Inferior parietal cortex (tissue), 1 donor: ENCODE measurements around the gene SLC13A4.
A peak's percentile ranks its signal among the peaks of the same experiment; 100 is the strongest.
"Not testable (repeated sequence)": the region's sequence is repeated elsewhere in the genome, so short reads cannot be mapped to it uniquely, and the experiment has no call there.

Experiments used
- DNase-seq: peaks from one replicate; pipeline ENCODE4 v3.0.0-alpha.2; 2016; ENCODE audit errors: extremely low spot score

The SLC13A4 gene

GRCh38 chr7:135665042-135665441 lies 62.9 kb downstream of the SLC13A4 start:
- DNase-seq = no peak

DNA sequence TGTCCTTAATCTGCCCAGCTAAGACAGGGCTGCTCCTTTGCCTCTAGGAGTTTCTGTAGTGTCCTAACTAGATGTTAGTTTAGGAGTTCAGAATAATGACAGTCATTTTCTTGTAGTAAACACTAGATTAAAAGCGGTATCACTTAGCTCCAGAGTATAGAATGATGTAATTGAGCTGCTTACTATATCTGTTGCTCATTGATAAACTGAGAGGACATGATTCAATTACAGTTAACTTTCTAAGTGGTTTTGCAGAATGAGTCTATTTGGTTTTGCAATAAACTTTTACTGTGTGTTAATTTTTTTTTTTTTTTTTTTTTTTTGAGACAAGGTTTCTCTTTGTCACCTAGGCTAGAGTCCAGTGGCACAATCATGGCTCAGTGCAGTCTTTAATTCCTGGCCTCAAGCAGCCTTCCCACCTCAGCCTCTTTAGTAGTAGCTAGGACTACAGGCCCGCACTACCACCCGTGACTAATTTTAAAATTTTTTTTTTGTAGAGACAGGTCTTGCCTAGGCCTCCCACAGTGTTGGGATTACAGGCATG lies 63.9 kb downstream of the SLC13A4 start:
- DNase-seq = no peak

GRCh38 chr7:135662373-135663114 lies 65.4 kb downstream of the SLC13A4 start, which contains the start of gene STMP1:
Gene STMP1 (plus strand): TSS chr7:135662514.
- peak; percentile 93 for DNase-seq

DNA sequence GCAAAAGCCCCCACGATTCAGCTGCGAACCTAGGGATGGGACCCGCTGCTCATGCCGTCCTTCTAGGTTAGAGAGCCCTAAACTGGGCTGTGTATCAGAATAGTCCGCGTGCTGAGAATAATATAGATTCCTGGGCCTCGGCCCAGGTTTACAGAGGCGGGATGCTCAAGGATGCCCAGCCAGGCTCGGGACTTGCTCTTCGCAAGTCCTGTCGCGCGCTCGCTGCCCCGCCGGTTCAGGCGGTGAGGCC lies 65.9 kb downstream of the SLC13A4 start:
- no peak for DNase-seq

GRCh38 chr7:135661311-135662122 lies 66.5 kb downstream of the SLC13A4 start:
- no peak for DNase-seq

GRCh38 chr7:135659159-135659846 lies 68.7 kb downstream of the SLC13A4 start:
- DNase-seq = no peak

GRCh38 chr7:135658564-135658963 lies 69.4 kb downstream of the SLC13A4 start:
- no peak for DNase-seq

DNA sequence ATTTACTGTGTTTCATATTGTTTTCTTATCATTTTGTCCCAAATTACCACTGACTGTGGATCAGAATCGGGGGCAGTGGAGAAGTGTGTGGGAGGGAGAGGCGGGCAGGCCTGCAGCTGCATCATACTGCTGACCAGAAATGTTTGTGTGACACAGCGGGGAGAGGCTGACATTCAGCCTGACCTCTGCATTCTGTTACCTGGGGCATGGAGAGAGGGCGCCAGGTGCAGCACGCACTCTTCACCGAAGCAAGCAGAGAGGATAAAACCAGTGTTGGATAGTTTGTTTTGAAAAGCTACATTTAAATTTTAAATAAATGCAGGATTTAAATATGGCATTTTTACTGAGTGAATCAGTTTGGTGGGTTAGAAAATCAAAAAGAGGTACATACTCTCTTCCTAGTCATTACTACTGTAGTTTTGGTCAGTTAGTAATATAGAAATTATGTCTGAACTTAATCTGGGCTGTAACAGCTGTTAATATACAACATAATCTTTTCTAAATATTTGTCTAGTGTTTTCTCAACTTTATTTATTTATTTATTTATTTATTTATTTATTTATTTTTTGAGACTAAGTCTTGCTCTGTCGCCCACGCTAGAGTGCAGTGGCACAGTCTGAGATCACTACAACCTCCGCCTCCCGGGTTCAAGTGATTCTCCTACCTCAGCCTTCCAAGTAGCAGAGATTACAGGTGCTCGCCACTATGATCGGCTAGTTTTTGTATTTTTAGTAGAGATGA lies 74.5 kb downstream of the SLC13A4 start:
- DNase-seq = no peak

DNA sequence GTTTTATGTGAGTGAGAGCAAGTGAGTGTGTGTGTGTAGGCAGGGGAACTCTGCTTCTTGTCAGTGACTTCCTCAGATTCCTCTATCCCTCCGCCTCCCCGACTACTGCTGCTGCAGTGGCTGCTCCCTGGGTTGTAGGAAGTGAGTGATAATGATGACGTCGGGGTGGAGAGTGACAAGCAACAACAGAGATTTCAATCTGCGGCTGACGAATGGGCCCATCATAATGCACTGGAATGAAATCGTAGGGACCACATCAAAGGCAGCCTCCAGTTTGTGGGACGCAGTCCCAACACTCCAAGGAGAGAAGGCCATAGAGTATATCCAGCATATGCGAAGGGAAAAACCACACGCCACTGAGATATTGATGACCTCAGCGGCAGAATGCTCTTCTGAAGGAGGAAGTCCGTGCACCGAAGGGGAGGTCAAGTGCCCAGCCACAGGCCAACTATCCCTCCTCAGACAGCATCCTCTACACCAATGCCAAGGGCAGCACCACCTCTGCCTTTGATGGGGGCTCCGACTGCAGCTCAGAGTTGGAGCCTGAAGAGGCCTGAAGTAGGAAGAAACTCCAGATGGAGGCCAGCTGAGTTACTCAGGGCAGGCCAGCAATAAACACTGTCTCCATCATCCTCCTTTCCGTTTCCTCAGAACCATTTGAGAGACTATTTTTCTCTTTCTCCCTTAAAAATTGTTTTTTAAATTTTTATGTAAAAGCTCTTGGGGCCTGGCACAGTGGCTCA lies 77.0 kb downstream of the SLC13A4 start:
- peak; percentile 37 for DNase-seq

- no peak for DNase-seq
Measured at GRCh38 chr7:135648235-135648634, 79.8 kb downstream of the SLC13A4 start.

- no peak for DNase-seq
Measured at GRCh38 chr7:135647755-135648154, 80.2 kb downstream of the SLC13A4 start.

- peak; percentile 87 for DNase-seq
Measured at GRCh38 chr7:135645296-135645904, 82.6 kb downstream of the SLC13A4 start.

DNA sequence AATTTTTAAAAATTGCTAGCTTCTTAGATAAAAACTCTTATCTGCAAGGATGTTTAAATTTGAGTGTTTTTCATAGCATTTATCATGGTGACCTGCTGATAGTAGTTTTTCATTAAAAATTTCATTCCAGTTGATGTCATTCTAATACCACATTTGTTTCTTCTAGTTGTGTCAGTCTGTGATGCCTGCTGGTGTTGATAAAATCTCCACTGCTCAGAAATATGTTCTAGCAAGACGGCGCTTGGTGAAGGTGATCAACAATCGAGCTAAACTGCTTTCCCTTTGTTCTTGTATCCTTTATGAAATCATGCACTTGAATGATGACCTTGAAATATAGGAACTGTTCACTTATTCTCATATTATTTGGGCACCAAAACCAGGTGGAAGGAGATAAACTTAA lies 83.3 kb downstream of the SLC13A4 start:
- no peak for DNase-seq

- no peak for DNase-seq
Measured at GRCh38 chr7:135644154-135644553, 83.8 kb downstream of the SLC13A4 start.

- DNase-seq = not testable (repeated sequence)
Measured at GRCh38 chr7:135639690-135640089, 88.3 kb downstream of the SLC13A4 start.

- no peak for DNase-seq
Measured at GRCh38 chr7:135634191-135634878, 93.7 kb downstream of the SLC13A4 start.
